Choroid plexus epithelial cell (primary cell): Measurements from ENCODE around the gene TRIM45.
A peak's percentile ranks its signal among the peaks of the same experiment; 100 is the strongest.

Experiments used
- DNase-seq: peaks from one replicate; pipeline ENCODE4 v3.0.0-alpha.2; 2010; ENCODE audit warnings: low read depth
- H3K4me3 ChIP-seq: 2 replicates; pipeline ENCODE4 v1.5.1; 2011; ENCODE audit warnings: low read depth, mild to moderate bottlenecking, control low read depth, low read length, moderate library complexity
- TF ChIP-seq, protein P1 (sequence below): conservative IDR thresholded peaks from 2 replicates; pipeline ENCODE4 v1.5.1; 2011; ENCODE audit warnings: low read depth, mild to moderate bottlenecking, control low read depth, inconsistent platforms, low read length, moderate library complexity

The TRIM45 gene

DNA sequence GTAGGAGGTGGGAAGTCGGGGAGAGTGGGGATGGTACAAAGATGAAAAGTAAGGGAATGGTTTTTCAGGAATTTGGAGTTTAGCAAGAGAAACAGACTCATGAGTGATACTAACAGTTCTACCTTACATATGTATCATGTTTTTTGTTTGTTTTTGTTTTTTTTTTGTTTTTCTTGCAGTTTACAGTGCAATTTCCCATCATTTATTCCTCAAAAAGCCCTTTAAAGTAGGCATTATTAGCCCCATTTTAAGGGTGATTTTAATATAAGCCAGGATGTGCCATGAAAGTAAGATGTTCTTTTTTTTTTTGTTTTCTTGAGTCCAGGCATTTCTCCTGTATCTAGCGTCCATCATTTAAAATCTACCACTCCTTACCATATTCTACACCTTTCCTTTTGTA, 13.8 kb upstream of the TRIM45 start:
- H3K4me3 ChIP-seq = no peak overlapping the region
- DNase-seq = no peak
- TF ChIP-seq, protein P1, sequence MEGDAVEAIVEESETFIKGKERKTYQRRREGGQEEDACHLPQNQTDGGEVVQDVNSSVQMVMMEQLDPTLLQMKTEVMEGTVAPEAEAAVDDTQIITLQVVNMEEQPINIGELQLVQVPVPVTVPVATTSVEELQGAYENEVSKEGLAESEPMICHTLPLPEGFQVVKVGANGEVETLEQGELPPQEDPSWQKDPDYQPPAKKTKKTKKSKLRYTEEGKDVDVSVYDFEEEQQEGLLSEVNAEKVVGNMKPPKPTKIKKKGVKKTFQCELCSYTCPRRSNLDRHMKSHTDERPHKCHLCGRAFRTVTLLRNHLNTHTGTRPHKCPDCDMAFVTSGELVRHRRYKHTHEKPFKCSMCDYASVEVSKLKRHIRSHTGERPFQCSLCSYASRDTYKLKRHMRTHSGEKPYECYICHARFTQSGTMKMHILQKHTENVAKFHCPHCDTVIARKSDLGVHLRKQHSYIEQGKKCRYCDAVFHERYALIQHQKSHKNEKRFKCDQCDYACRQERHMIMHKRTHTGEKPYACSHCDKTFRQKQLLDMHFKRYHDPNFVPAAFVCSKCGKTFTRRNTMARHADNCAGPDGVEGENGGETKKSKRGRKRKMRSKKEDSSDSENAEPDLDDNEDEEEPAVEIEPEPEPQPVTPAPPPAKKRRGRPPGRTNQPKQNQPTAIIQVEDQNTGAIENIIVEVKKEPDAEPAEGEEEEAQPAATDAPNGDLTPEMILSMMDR = no peak

DNA sequence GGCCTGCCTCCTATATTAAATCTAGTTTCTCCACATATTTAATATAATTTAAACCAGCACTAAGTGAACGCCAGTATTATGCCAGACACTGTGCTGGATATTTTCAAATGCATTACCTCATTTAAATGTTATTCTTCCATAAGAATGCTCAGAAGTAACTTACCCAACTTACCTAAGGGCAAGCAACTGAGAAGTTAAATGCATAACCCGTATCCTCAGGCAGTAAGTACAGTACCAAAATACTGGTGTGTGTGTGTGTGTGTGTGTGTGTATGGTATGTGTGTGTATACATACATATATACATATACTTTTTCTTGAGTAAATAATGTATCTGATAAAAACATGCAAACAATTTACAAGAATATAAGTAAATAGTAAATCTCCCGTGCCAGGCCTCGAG, 9.0 kb upstream of the TRIM45 start:
- TF ChIP-seq, protein P1 = no peak
- DNase-seq = no peak
- no peak overlapping the region for H3K4me3 ChIP-seq

DNA sequence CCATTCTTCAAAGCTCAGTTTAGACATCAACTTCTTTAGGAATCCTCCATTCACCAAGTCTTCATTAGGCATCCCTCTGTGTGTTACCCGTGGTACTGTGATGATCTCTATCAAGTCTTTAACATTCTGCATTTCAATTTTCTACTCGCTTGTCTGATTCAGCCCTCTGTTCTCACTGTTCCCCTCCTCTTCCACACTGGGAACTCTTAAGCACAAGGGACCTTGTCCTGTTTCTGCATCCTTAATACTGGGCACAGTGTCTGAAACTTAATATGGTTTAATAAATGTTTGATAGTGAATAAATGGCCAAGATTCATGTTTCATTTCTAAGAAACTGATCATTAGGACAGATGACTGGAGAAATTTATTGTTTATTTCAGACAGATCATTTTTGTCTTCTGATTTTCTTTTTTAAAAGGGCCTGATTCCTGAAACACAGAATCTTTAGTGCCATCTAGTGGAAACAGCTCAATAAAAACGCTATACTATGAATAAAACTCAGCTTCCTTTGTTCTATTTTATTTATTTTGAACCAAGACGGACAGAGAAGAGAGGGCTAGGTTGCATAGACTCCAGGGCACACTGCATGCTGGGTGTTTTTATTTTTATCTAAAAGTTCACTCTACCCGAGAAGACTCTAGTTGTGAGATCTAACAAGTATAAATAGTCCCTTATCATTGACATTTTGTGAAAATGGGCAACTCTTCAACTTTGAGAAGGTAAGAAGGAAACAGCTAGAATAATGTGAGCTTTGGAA, 7.0 kb upstream of the TRIM45 start:
- TF ChIP-seq, protein P1 = peak; percentile 57
- no peak overlapping the region for H3K4me3 ChIP-seq
- peak; percentile 79 for DNase-seq

DNA sequence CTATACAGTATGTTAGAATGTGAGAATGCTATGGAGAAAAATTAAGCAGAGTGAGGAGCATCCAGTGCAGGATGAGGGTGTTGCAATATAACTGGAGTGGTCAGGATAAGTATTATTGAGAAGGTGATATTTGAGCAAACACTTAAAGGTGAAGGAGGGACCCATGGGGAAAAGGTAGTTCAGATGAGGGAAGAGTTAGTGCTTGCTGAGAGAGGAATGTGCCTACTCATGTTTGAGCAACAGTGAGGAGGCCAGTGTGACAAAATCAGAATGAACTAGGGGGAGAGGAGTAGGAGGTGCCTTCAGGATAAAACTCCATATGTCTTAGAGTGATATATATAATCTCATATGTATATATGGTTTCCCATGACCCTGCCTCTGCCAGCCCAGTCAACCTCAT, 6.2 kb upstream of the TRIM45 start:
- TF ChIP-seq, protein P1 = no peak
- no peak overlapping the region for H3K4me3 ChIP-seq
- peak; percentile 58 for DNase-seq

DNA sequence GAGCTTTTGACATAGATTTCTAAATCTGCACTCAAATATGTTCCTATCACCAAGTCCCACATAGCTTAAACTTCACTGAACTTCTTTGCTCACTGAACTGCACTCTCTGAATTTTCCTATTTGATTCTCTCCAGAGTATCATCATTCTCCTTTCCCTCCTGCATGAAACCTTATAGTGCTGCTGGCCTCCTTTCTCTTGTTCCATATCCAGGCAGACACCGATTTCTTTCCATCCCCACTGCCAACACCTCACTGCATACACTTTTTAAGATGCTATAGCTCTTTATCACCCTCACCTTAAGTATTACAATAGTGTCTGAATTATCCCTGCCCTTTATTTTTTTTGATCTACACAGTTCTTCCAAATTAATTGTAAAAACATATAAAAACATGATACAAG, 3.1 kb upstream of the TRIM45 start:
- DNase-seq = no peak
- TF ChIP-seq, protein P1 = no peak
- H3K4me3 ChIP-seq = no peak overlapping the region

DNA sequence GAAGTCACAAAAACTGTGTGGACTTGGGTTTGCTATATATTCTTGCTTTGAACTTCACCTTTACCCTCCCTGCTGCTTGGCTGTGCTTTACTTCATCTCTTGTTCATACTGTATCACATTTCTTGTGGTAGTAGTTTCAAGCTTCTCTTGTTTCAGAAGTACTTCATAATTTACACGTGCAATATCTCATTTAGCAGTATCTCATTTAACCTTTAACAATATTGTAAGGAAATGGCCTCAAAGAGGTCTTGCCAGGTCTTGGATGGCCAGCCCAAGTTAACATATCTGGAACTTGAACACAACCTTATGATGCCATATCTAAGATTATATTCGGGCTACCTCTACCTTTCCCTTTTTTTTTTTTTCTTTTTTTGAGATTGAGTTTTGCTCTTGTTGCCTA, 1.7 kb upstream of the TRIM45 start:
- H3K4me3 ChIP-seq = no peak overlapping the region

More for the DNA sequence above, 1.7 kb upstream of the TRIM45 start:
- DNase-seq = no peak
- TF ChIP-seq, protein P1 = no peak
